ENCODE data around the gene GXYLT1.
A peak's percentile ranks its signal among the peaks of the same experiment; 100 is the strongest.
"Not testable (repeated sequence)": the region's sequence is repeated elsewhere in the genome, so short reads cannot be mapped to it uniquely, and the experiment has no call there.

GXYLT1 gene

DNA sequence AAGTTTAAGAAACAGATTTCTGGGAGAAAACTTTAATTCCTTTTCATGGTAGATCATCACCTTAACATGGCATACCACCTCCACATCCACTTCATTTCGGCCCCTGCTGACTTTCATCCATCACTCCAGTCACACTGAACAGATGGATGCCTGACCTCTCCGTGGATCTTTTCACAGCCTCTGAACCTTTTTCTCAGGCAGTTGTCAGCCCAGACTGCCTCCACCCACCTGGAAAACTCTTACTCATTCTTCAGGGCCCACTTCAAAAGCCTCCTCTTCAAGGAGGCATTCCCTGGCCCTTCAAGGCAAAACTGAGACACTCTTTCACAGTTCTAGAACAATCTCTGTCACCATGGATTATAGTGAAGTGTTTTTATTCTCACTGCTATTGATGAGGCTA is 52.9 kb downstream of the GXYLT1 start:
- no peak for DNase-seq

- DNase-seq: peak; percentile 56
Observed at GRCh38 chr12:42090899-42091298, 53.8 kb downstream of the GXYLT1 start.

DNA sequence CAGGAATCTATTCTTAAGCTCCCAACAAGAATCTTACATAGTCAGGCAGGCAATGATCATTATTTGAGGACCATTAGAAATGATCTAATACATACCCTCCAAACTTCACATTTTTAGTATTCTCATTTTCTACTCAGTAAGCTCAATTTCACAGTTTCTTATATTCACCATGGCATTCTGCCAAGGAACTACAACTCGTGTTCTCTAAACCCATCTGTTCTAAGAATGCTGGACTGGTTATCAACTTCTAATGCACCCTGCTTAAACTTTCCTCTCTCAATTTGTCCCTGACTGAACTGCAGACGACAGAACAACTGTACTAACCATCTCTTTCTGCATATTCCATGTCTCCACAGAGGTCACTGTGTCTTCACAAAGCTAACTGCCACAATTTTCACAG is 58.6 kb downstream of the GXYLT1 start:
- DNase-seq: no peak

GRCh38 chr12:42085594-42085993 is 59.1 kb downstream of the GXYLT1 start:
- DNase-seq: no peak

- no peak for DNase-seq
Observed at GRCh38 chr12:42084522-42084921, 60.2 kb downstream of the GXYLT1 start.

- DNase-seq: no peak
Observed at GRCh38 chr12:42076976-42077375, 67.7 kb downstream of the GXYLT1 start.

GRCh38 chr12:42070036-42070435 is 74.6 kb downstream of the GXYLT1 start:
- DNase-seq: no peak

GRCh38 chr12:42059127-42059526 is 85.5 kb downstream of the GXYLT1 start:
- DNase-seq: no peak

DNA sequence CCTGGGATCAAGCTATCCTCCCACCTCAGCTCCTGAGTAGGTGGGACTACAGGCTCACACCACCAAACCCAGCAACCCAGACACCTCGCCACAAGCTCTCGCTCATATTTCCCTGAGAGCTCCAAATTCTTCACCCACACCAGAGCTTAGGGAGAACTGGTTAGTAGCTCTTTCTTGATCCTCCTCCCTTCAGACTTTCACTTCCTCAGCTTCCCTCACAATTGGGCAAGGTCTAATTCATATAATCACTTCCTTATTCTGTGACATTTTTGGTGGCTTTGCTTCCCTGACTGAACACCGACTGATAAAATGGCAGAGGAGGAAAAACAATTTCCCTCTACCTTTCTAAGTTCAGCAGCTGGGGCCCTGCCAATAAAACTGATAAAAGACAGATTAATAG is 88.5 kb downstream of the GXYLT1 start:
- no peak for DNase-seq

DNA sequence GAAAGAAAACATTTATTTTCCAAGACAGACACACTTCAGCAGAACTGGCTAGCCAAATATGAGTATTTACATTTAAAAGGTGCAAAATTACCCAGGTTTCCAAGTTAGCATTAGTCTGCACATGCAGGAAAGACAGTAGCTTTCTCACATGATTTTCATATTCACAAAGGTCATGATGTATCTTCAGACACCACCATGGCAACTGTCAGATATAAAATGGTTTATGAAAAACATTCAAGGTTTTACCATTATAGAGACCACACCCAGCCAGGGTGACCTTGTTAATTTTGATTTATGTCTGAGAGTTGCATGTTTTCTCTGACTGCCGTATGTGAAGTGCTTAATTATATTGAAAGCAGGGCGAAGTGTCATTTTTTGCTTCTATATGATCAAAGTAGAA is 91.2 kb downstream of the GXYLT1 start:
- no peak for DNase-seq

DNA sequence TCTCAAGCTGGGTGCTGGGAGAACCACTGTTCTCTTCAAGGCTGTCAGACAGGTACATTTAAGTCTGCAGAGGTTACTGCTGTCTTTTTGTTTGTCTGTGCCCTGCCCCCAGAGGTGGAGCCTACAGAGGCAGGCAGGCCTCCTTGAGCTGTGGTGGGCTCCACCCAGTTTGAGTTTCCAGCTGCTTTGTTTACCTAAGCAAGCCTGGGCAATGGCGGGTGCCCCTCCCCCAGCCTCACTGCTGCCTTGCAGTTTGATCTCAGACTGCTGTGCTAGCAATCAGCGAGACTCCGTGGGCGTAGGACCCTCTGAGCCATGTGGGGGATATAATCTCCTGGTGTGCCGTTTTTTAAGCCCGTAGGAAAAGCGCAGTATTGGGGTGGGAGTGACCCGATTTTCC is 95.7 kb downstream of the GXYLT1 start:
- DNase-seq: not testable (repeated sequence)

GRCh38 chr12:42039577-42039976 is 105.1 kb downstream of the GXYLT1 start:
- no peak for DNase-seq

- no peak for DNase-seq
Observed at GRCh38 chr12:42039176-42039575, 105.5 kb downstream of the GXYLT1 start.

DNA sequence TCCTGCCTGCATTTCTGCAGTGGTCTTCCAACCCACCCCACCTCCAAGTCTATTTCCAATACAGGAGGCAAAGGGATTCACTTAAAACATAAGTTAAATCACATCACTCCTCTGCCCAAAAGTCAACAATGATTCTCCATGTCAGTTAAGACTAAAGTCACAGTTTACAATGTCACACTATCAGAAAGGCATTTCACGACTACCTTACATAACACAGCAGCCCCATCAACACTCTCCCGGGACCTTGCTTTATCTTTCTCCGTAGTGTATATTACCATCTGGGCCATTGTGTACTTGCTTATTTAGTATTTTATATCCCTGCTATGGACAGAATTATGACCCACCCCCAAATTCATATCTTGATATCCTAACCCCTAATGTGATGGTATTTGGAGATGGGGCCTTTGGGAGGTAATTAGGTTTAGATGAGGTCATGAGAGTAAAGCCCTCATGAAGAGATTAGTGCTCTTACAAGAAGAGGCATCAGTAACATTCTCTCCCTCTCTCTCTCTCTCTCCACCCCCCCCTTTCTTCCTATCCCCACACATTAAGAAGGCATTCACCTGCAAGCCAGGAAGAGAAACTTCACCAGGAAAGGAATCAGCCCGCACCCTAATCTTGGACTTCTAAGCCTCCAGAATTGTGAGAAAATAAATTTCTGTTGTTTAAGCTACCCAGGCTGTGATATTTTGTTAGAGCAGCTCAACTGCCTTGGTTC is 112.7 kb downstream of the GXYLT1 start:
- DNase-seq: no peak
